Keratinocyte (primary cell): ENCODE data around the gene USP31. TPM values are rescaled to one million over a fixed set of nuclear protein-coding genes. Genes with fewer than 3 reads are reported as not detected.

Experiments
- DNase-seq: peaks from one replicate; pipeline ENCODE4 v3.0.0-alpha.2; 2011; ENCODE audit warnings: low read depth, missing footprints, low spot score
- FAIRE-seq: peaks from 2 replicates; lab custom pipeline; 2011; peaks lifted over from hg19 to GRCh38; lab: Jason Lieb, UNC
- H2AFZ ChIP-seq: 2 replicates; pipeline ENCODE4 v1.6.0; 2012; ENCODE audit warnings: low read length, control low read depth, inconsistent platforms; ENCODE audit not compliant: control insufficient read depth
- H3K27ac ChIP-seq: 2 replicates; pipeline ENCODE4 v1.5.1; 2011; ENCODE audit warnings: low read length; ENCODE audit not compliant: control insufficient read depth, insufficient read depth
- H3K27me3 ChIP-seq: 3 replicates; pipeline ENCODE4 v1.6.0; 2011; ENCODE audit warnings: low read length; ENCODE audit not compliant: control insufficient read depth, insufficient read depth; ENCODE audit errors: extremely low read depth
- H3K36me3 ChIP-seq, 2 experiments: 2 replicates in 1 of 2; 3 replicates in 1 of 2; pipeline ENCODE4 v1.5.1; 2011; ENCODE audit warnings: low read length in 2 of 2, mild to moderate bottlenecking in 1 of 2; ENCODE audit not compliant: control insufficient read depth in 2 of 2, insufficient read depth in 2 of 2; ENCODE audit errors: extremely low read depth in 1 of 2
- H3K4me1 ChIP-seq: 3 replicates; pipeline ENCODE4 v1.5.1; 2011; ENCODE audit warnings: low read length; ENCODE audit not compliant: control insufficient read depth, insufficient read depth; ENCODE audit errors: extremely low read depth
- H3K4me2 ChIP-seq: 3 replicates; pipeline ENCODE4 v1.6.0; 2011; ENCODE audit warnings: low read depth, low read length; ENCODE audit not compliant: control insufficient read depth, insufficient read depth; ENCODE audit errors: extremely low read depth
- H3K4me3 ChIP-seq, 3 experiments: fragments of 200-600 bp in 1 of 3; sonication (generic) in 1 of 3; 2 replicates in 2 of 3; 3 replicates in 1 of 3; pipeline ENCODE4 v1.5.1; 2011 to 2016; ENCODE audit warnings: low read length in 3 of 3, mild to moderate bottlenecking in 3 of 3, control low read depth in 2 of 3, inconsistent platforms in 1 of 3, low read depth in 1 of 3, mixed read lengths in 1 of 3, mixed run types in 1 of 3, moderate library complexity in 1 of 3; ENCODE audit not compliant: control insufficient read depth in 2 of 3, insufficient read depth in 2 of 3; ENCODE audit errors: extremely low read depth in 1 of 3
- H3K79me2 ChIP-seq: 2 replicates; pipeline ENCODE4 v1.6.0; 2012; ENCODE audit warnings: low read length; ENCODE audit not compliant: control insufficient read depth, insufficient read depth
- H3K9ac ChIP-seq: 3 replicates; pipeline ENCODE4 v1.6.0; 2011; ENCODE audit warnings: low read length; ENCODE audit not compliant: control insufficient read depth, insufficient read depth; ENCODE audit errors: extremely low read depth
- H3K9me1 ChIP-seq: 3 replicates; pipeline ENCODE4 v1.6.0; 2011; ENCODE audit warnings: low read length; ENCODE audit not compliant: control insufficient read depth, insufficient read depth; ENCODE audit errors: extremely low read depth
- H3K9me3 ChIP-seq: 2 replicates; pipeline ENCODE4 v1.5.1; 2012; ENCODE audit warnings: low read depth, low read length; ENCODE audit not compliant: control insufficient read depth
- H4K20me1 ChIP-seq: 3 replicates; pipeline ENCODE4 v1.6.0; 2011; ENCODE audit warnings: low read length; ENCODE audit not compliant: control insufficient read depth, insufficient read depth; ENCODE audit errors: extremely low read depth
- CTCF ChIP-seq, 3 experiments: IDR thresholded peaks in 1 of 3; conservative IDR thresholded peaks in 1 of 3; optimal IDR thresholded peaks in 1 of 3; 2 replicates in 2 of 3; 3 replicates in 1 of 3; pipeline versions ENCODE3 to v1.5.1; 2011; ENCODE audit warnings: low read length in 3 of 3, mild to moderate bottlenecking in 3 of 3, moderate library complexity in 2 of 3, control low read depth in 1 of 3, inconsistent platforms in 1 of 3; ENCODE audit not compliant: insufficient read depth in 2 of 3; ENCODE audit errors: extremely low read depth in 1 of 3
- EZH2 ChIP-seq: IDR thresholded peaks from one replicate; pipeline ENCODE4 v1.6.1; 2012; ENCODE audit warnings: inconsistent platforms, mild to moderate bottlenecking, low read length, moderate library complexity
- dilution Hi-C: fragments of 300-500 bp; cut with MboI; formaldehyde crosslinking; loops from one replicate; pipeline ENCODE4 v1.7.0; 2020; ENCODE audit warnings: low sequenced_read_pairs; ENCODE audit not compliant: extremely low pct_ligation_motif_present
- polyA plus RNA-seq, 5 experiments: library from polyadenylated mRNA; depleted of rRNA in 3 of 5; stranded (reverse) in 3 of 5; stranded (forward) in 1 of 5; unstranded in 1 of 5; fragments of >200 nt; gene quantifications; 1 replicate in 1 of 5; 2 replicates in 3 of 5; 3 replicates in 1 of 5; pipeline versions ENCODE4 v1.2.1 to v1.2.3, GENCODE V29; 2011 to 2012; ENCODE audit warnings: missing spikeins in 2 of 5, low read depth in 1 of 5, low replicate concordance in 1 of 5

Gene USP31
- polyA plus RNA-seq, 1 donor (not counting 4 experiments of a cell fraction or from before 2014, with no cell fraction given) = 16.3 TPM

- no peak overlapping the region for H2AFZ ChIP-seq
- no peaks in the 10 kb centered on the region for H3K36me3 ChIP-seq
- H3K4me2 ChIP-seq = no peak overlapping the region
- no peak overlapping the region for H3K27ac ChIP-seq
- no peaks in the 10 kb centered on the region for H3K9me3 ChIP-seq
- H4K20me1 ChIP-seq = peaks cover 1% of the 10 kb centered on the region
- no peak overlapping the region for H3K4me3 ChIP-seq
- no peaks in the 10 kb centered on the region for H3K79me2 ChIP-seq
- dilution Hi-C loops = no loop called here
- TF ChIP-seq EZH2 (no peak), CTCF (optimal IDR thresholded peaks at IDR 0.05 in 1 of 3, IDR thresholded peaks at IDR 0.05 in 1 of 3, conservative IDR thresholded peaks at IDR 0.05 in 1 of 3; ENCODE audit: extremely low read depth in 1 of 3, insufficient read depth in 2 of 3, low read length in 3 of 3) (no peak)
- H3K27me3 ChIP-seq = peaks cover 24% of the 10 kb centered on the region
- FAIRE-seq (no peak), DNase-seq (no peak)
- no peak overlapping the region for H3K9ac ChIP-seq
- no peaks in the 10 kb centered on the region for H3K4me1 ChIP-seq
- no peaks in the 10 kb centered on the region for H3K9me1 ChIP-seq
Measured at GRCh38 chr16:23055481-23055880, 93.8 kb downstream of the USP31 start.

GRCh38 chr16:23052908-23053580 is 96.2 kb downstream of the USP31 start:
- dilution Hi-C loops = no loop called here

More at GRCh38 chr16:23052908-23053580, 96.2 kb downstream of the USP31 start:
- H3K36me3 ChIP-seq = no peaks in the 10 kb centered on the region
- TF ChIP-seq EZH2 = no peak
- TF ChIP-seq CTCF (optimal IDR thresholded peaks at IDR 0.05 in 1 of 3, IDR thresholded peaks at IDR 0.05 in 1 of 3, conservative IDR thresholded peaks at IDR 0.05 in 1 of 3; ENCODE audit: extremely low read depth in 1 of 3, insufficient read depth in 2 of 3, low read length in 3 of 3) = no peak
- DNase-seq (no peak), FAIRE-seq (no peak)
- no peaks in the 10 kb centered on the region for H3K79me2 ChIP-seq
- H4K20me1 ChIP-seq = no peaks in the 10 kb centered on the region
- H3K9me1 ChIP-seq = no peaks in the 10 kb centered on the region
- no peak overlapping the region for H2AFZ ChIP-seq
- H3K4me2 ChIP-seq = no peak overlapping the region
- no peaks in the 10 kb centered on the region for H3K4me1 ChIP-seq
- peaks cover 33% of the 10 kb centered on the region for H3K27me3 ChIP-seq
- no peaks in the 10 kb centered on the region for H3K9me3 ChIP-seq
- H3K9ac ChIP-seq = no peak overlapping the region
- no peak overlapping the region for H3K27ac ChIP-seq
- no peak overlapping the region for H3K4me3 ChIP-seq
